GM04503 (cell line): Measurements from ENCODE around the gene PTPRN2.
"Not testable (repeated sequence)": the region's sequence is repeated elsewhere in the genome, so short reads cannot be mapped to it uniquely, and the experiment has no call there.

Source experiments
- DNase-seq: peaks from one replicate; pipeline ENCODE4 v3.0.0-alpha.2; 2012; ENCODE audit warnings: low read depth

PTPRN2 gene

GRCh38 chr7:158344706-158345300 lies 242.8 kb downstream of the PTPRN2 start:
- no peak for DNase-seq

GRCh38 chr7:158343936-158344455 lies 243.6 kb downstream of the PTPRN2 start:
- DNase-seq: no peak

DNA sequence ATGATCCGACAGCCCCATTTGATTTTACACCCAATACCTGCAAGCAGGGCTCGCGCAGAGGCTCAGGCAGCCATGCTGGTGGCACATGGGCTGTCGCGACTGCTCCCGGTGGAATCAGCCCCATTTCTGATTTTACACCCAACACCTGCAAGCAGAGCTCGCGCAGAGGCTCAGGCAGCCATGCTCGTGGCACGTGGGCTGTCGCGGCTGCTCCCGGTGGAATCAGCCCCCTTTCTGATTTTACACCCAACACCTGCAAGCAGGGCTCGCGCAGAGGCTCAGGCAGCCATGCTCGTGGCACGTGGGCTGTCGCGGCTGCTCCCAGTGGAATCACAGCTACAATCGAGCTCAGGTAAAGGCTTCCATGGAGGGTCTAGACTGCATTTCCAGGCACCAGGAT lies 244.1 kb downstream of the PTPRN2 start:
- DNase-seq: no peak

DNA sequence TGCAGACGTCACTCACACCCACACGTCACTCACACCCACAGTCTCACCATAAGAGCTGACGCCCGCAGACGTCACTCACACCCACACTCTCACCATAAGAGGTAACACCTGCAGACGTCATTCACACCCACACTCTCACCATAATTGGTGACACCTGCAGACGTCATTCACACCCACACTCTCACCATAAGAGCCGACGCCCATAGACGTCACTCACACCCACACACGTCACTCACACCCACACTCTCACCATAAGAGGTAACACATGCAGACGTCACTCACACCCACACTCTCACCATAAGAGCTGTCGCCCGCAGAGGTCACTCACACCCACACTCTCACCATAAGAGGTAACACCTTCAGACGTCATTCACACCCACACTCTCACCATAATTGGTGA lies 246.5 kb downstream of the PTPRN2 start:
- DNase-seq: not testable (repeated sequence)

DNA sequence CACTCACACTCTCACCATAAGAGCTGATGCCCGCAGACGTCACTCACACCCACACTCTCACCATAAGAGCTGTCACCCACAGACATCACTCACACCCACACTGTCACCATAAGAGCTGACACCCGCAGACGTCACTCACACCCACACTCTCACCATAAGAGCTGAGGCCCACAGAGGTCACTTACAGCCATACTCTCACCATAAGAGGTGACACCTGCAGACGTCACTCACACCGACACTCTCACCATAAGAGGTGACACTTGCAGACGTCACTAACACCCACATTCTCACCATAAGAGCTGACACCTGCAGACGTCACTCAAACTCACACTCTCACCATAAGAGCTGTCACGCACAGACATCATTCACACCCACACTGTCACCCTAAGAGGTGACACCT lies 250.7 kb downstream of the PTPRN2 start:
- not testable (repeated sequence) for DNase-seq

DNA sequence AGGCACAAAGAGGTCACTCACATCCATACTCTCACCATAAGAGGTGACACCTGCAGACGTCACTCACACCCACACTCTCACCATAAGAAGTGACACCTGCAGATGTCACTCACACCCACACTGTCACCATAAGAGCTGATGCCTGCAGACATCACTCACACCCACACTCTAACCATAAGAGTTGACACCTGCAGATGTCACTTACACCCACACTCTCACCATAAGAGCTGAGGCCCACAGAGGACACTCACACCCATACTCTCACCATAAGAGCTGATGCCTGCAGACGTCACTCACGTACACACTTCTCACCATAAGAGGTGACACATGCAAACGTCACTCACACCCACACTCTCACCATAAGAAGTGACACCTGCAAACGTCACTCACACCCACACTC lies 255.1 kb downstream of the PTPRN2 start:
- DNase-seq: not testable (repeated sequence)

GRCh38 chr7:158331826-158332450 lies 255.7 kb downstream of the PTPRN2 start:
- not testable (repeated sequence) for DNase-seq

- DNase-seq: no peak
These were observed 257.9 kb downstream of the PTPRN2 start for GRCh38 chr7:158329686-158330085.

DNA sequence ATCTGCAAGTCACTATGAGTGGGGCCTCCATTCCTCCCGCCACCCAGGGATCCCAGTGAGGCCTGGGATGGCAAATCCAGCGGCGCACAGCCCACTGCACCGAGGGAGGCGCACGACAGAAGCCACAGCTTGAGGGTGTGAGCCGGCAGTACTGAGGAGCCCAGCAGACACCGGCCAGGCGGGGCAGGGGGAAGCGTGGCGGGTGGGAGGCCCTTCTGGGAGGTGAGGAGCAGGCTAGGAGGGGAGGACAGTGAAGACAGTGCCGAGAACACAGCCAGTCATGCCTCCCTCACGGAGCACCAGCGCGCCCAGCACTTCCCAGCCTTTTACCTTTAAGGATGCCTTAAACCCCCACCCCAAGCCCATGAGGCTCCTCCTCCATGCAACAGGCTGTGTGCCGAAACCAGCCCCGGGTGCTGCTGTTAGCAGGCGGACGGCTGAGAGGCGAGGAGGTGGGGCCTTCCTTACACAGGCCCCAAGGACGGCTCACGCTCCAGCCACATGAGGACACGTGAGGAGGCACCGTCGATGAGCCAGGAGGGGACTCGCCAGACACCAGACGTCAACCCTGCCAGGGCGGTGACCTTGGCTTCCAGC lies 258.5 kb downstream of the PTPRN2 start:
- no peak for DNase-seq

DNA sequence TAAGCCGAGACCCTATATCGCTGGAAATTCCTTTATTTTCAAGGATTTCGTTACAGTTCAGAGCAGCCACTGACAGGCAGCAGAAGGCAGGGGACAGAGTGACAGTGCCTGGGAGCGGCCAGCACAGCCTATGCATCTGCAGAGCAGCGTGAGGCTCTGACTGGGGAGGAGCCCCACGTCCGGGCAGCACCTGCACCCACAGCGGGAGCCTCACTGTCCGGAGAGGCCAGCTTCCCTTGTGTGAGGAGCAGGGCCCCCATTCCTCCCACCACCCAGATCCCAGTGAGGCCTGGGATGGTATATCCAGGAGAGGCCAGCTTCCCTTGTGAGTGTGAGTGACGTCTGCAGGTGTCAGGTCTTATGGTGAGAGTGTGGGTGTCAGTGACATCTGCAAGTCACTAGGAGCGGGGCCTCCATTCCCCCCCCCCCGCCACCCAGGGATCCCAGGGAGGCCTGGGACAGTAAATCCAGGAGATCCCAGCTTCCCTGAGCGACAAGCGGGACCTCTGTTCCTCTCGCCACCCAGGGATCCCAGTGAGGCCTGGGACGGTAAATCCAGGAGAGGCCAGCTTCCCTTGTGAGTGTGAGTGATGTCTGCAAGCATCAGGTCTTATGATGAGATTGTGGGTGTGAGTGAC lies 259.1 kb downstream of the PTPRN2 start:
- DNase-seq: no peak

GRCh38 chr7:158327571-158328180 lies 259.9 kb downstream of the PTPRN2 start:
- no peak for DNase-seq

GRCh38 chr7:158327012-158327411 lies 260.6 kb downstream of the PTPRN2 start:
- no peak for DNase-seq

GRCh38 chr7:158325530-158326381 lies 261.9 kb downstream of the PTPRN2 start:
- no peak for DNase-seq

DNA sequence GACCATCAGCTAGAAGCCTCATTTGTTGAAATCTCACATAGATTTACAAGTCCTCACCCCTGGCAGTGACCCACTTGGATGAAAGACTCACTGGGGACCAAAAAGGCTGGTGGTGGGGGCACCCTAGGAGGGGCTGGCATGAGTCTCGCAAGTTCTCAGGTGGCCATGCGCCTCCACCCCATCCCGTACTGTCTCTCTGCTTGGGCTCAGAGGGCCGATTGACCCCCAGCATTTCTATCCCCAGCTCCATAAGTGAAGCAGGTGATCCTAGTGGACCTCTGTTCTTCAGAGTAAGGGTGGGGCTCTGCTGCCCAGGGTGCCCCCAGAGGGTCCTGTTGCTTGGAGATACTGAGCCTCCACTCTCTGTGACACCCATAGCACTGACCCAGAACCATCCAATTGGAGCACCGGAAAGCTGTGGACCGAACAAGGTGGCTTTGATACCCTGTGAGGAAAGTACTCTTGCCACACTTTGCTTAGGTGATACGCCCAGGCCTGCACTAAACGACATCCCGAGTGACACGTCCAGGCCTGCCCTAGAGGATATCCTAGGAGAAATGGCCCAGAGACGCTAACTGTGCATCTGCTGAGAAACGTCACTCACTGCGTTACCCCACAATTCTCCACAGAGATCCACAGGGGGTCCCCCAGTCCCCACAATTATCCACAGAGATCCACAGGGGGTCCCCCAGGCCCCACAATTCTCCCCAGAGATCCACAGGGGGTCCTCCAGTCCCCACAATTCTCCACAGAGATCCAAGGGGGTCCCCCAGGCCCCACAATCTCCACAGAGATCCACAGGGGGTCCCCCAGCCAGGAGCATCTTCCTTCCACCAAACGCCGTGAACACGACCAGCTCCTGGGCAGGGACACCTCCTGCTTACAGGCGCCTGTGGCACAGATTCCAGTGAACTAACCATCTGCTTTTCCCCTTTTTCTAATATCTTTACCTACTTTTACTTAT lies 262.9 kb downstream of the PTPRN2 start:
- no peak for DNase-seq

DNA sequence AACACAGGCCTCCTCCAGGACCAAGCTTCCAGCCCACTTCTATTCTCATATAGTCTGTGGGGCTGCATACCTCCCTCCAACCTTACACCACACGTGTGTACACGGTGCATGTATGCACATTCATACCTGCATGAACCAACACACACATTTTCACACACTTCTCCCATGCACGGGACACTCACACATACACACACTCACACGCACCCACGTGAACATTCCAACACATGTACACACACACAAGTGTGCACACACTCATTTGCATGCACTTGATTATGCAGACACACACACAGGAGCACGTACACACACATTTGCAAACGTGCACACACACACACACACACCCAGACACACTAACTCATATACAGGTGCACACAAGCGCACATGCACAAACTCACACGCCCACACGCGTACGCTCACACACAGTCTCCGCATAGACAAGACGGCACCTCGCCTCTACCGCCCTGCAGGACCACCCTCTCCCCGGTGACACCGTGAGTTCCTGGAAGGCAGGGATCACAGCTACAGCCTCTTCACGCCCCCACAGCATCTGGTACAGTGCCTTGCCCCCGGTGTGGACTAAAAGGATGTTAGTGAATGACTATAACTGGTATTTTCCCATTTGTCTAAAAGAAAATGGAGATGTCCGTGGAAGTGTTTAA lies 263.8 kb downstream of the PTPRN2 start:
- DNase-seq: no peak

DNA sequence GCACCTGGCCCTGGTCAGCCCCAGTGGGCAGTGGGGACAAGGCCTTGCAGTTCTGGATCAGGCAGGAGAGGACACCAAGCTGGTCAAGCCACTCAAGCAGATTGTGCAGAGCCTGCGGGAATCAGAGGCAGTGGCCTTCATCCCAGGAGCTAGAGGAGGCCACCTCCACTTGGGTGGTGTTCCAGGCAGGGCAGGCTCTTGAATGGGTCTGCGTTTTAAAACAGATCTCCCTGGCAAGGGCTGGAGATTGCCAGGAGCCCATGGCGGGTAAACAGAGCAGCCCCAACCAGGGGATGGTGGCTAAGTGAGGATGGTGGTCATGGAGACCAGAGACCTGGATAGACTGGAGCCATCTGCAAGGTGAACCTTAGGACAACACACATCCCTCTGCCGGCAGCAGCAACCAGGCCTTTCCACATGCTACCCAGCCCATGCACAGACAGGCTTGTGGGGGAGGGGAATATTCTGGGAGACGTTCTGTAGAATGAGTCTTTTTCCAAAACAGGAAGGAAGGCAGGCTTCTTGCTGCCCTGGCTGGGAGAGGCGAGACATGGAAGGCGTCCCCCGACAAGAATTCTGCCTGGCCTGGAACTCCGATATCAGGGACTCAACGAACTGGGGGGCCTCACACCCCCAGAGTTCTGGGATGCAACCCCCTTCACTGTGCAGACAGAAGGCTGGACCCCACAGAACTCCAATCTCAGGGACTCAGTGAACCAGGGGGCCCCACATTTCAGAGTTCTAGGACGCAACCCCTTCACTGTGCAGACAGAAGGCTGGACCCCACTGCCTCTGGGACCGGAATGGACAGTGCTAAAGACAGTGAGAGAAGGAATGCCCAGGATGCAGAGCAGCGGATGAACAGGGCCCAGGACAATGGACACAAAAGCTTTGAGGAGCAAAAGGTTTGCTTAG lies 264.8 kb downstream of the PTPRN2 start:
- DNase-seq: no peak

DNA sequence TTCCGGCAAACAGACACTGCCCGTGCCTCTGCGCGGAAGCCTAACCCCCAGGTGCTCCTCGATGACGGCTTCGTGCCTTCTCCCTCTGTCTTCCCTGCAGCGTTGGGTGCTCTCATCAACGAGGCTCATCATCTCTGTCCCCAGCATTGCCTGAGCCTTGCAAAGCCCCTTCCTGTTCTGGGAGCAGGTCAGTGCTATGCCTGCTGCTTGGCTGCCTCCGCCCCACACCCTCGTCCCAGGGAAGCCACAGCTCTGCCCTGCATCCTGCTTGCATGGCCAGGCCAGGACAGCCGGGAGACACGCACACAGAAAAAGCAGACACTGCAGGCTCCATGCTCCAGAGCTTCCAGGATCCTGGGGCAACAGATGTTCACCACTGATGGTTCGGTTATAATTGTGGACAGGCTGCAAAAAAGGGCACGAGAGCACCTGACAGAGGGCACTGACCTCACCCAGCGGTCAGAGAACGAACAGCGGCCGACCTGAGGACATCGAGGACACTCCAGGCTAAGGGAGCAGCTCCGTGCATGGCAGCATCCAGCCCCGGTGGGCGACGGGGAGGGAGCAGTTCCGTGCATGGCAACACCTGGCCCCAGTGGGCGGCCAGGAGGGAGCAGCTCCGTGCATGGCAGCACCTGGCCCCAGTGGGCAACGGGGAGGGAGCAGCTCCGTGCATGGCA lies 265.5 kb downstream of the PTPRN2 start:
- DNase-seq: no peak

DNA sequence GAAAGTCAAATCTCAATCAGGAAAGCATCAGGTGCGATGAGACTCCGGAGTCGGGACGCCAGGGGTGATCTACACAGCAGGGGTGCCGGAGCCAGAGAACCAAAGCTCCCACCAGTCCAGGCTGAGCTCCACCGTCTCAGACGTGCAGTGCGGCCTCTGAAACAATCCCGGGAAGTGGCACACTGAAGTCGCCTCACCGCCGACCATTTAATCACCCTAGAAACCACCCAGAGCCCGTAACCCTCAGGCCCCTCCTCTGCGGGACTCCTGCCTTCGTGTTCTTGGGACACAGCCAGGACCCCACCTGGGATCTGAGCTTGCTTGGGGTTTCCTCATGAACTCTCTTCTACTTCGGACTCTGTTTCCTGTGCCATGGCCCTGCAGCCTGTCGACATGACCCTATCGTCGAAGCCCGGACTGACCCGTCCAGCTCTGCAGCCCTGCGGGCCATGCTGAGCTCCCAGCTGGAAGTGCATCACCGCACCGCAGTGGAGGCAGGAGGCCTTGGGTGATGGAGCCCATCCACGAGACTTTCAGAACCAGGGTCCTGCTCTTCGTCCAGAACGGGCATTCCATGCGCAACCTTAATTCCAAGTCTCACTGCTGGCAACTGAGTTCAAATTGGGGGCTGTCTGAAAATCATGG lies 266.4 kb downstream of the PTPRN2 start:
- no peak for DNase-seq
